Stimulated activated effector memory CD8-positive, alpha-beta T cell treated with anti-CD3 and anti-CD28 coated beads, Interleukin-12 subunit alpha, Interleukin-12 subunit beta, amount 100 ng/mL, for 72 hours (primary cell): ENCODE results near the gene PPBP.

ENCODE experiments used
- ATAC-seq: fragments of 150-1000 bp; cut with Tn5 transposase; 2 replicates; pipeline ENCODE4 v1.10.0; 2021
- DNase-seq, 2 donors: peaks; one replicate each; pipeline ENCODE4 v3.0.0; 2021 to 2022; ENCODE audit warnings: low spot score in 2 of 2
- H3K27ac Mint-ChIP-seq: one replicate; pipeline ENCODE4 v1.8.0; 2022; ENCODE audit warnings: mild to moderate bottlenecking, mixed read lengths
- H3K36me3 Mint-ChIP-seq: one replicate; pipeline ENCODE4 v1.8.0; 2022; ENCODE audit warnings: mild to moderate bottlenecking, mixed read lengths
- H3K4me1 Mint-ChIP-seq: one replicate; pipeline ENCODE4 v1.8.0; 2022; ENCODE audit warnings: mixed read lengths
- H3K4me3 Mint-ChIP-seq: one replicate; pipeline ENCODE4 v1.8.0; 2022; ENCODE audit warnings: mild to moderate bottlenecking, mixed read lengths
- H3K9me3 Mint-ChIP-seq: one replicate; pipeline ENCODE4 v1.8.0; 2022; ENCODE audit warnings: mixed read lengths

PPBP gene

DNA sequence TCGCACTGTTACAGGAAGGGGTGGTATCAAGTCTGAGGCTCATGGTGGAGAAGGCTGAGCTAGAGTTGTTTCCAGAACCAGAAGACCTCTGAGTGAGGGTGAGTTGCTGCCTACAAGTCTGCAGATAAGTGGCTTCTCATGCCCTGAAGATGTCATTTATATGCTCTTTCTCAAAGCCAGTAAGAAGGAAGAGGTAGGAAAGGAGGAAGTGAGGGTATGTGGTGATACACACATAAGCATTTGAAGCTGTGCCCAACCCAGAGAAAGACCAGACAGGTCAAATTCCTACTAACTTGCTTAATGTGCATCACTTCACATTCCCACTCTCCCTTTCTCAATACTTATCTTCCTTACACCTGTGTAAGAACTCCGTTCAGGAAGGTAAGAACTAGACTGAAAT, at the start of gene PPBP:
PPBP (minus strand) TSS at position 130 of the 400 bp plus-strand sequence; CDS start at position 43, 87 bp downstream.
- no peak for DNase-seq
- H3K4me3 Mint-ChIP-seq: no peak within 1 kb of the TSS
- H3K27ac Mint-ChIP-seq: no peak within 1 kb of the TSS
- H3K9me3 Mint-ChIP-seq: no peaks in the 10 kb centered on the region
- ATAC-seq: peak; percentile 11
- H3K36me3 Mint-ChIP-seq: no peaks in the 10 kb centered on the region
- no peaks in the 10 kb centered on the region for H3K4me1 Mint-ChIP-seq

GRCh38 chr4:74037076-74037955, 49.3 kb upstream of the PPBP start:
- no peak for ATAC-seq
- peaks cover 12% of the 10 kb centered on the region for H3K4me1 Mint-ChIP-seq
- H3K9me3 Mint-ChIP-seq: no peaks in the 10 kb centered on the region
- no peaks in the 10 kb centered on the region for H3K36me3 Mint-ChIP-seq
- peak overlapping the region; percentile 46 for H3K4me3 Mint-ChIP-seq
- H3K27ac Mint-ChIP-seq: no peak overlapping the region
- DNase-seq: no peak

GRCh38 chr4:74033739-74034138, 45.7 kb upstream of the PPBP start:
- no peaks in the 10 kb centered on the region for H3K36me3 Mint-ChIP-seq
- H3K4me3 Mint-ChIP-seq: no peak overlapping the region
- no peak overlapping the region for H3K27ac Mint-ChIP-seq
- no peak for ATAC-seq
- DNase-seq: no peak
- H3K9me3 Mint-ChIP-seq: peaks cover 2% of the 10 kb centered on the region
- H3K4me1 Mint-ChIP-seq: peaks cover 4% of the 10 kb centered on the region

GRCh38 chr4:74032064-74032463, 44.1 kb upstream of the PPBP start:
- H3K4me3 Mint-ChIP-seq: no peak overlapping the region
- H3K9me3 Mint-ChIP-seq: peaks cover 5% of the 10 kb centered on the region
- no peaks in the 10 kb centered on the region for H3K4me1 Mint-ChIP-seq
- no peak overlapping the region for H3K27ac Mint-ChIP-seq
- ATAC-seq: no peak
- no peak for DNase-seq
- H3K36me3 Mint-ChIP-seq: no peaks in the 10 kb centered on the region

GRCh38 chr4:74031576-74031975, 43.6 kb upstream of the PPBP start:
- H3K36me3 Mint-ChIP-seq: no peaks in the 10 kb centered on the region
- no peak for DNase-seq

DNA sequence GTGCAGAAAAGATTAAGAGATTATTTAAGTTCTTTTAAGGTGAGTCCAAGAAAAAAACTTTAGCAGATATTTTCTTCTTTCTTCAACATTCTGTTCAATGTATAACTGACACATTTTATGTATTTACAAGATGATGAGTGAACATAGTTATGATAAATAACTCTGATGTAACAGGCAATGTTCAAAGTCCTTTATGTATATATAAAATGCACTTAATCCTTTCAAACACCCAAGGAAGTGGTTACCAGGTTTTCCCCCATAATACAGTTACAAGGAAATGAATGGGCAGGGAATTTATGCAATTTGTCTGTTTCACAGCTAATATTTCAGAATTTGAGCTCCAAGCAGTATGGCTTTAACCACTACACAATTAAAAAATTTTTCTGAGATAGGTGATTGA, 42.3 kb upstream of the PPBP start:
- H3K4me3 Mint-ChIP-seq: no peak overlapping the region
- DNase-seq (no peak), ATAC-seq (no peak)
- no peaks in the 10 kb centered on the region for H3K4me1 Mint-ChIP-seq
- H3K36me3 Mint-ChIP-seq: no peaks in the 10 kb centered on the region
- H3K9me3 Mint-ChIP-seq: peaks cover 5% of the 10 kb centered on the region
- no peak overlapping the region for H3K27ac Mint-ChIP-seq

More at GRCh38 chr4:74031576-74031975, 43.6 kb upstream of the PPBP start:
- Mint-ChIP-seq H3K9me3 (peaks cover 5% of the 10 kb centered on the region), H3K27ac (no peak overlapping the region), H3K4me3 (no peak overlapping the region), H3K4me1 (no peaks in the 10 kb centered on the region)
- ATAC-seq: no peak

DNA sequence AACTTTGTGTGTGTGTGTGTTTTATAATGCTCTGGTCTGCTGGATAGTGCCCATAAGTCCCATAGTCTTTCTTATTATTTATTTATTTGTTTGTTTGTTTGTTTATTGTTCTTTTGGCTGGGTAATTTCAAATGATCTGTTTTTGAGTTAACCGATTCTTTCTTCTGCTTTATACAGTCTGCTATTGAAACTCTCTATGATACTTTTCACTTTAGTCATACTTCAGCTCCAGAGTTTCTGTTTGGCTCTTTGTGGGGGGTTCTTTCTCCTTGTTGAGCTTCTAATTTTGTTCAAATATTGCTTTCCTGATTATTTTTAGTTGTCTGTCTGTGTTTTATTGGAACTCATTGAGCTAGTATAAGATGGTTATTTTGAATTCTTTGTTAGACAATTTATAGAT, 40.5 kb upstream of the PPBP start:
- peaks cover 5% of the 10 kb centered on the region for H3K9me3 Mint-ChIP-seq
- H3K27ac Mint-ChIP-seq: no peak overlapping the region
- no peaks in the 10 kb centered on the region for H3K36me3 Mint-ChIP-seq
- DNase-seq: no peak
- ATAC-seq: no peak
- H3K4me1 Mint-ChIP-seq: no peaks in the 10 kb centered on the region
- H3K4me3 Mint-ChIP-seq: no peak overlapping the region

DNA sequence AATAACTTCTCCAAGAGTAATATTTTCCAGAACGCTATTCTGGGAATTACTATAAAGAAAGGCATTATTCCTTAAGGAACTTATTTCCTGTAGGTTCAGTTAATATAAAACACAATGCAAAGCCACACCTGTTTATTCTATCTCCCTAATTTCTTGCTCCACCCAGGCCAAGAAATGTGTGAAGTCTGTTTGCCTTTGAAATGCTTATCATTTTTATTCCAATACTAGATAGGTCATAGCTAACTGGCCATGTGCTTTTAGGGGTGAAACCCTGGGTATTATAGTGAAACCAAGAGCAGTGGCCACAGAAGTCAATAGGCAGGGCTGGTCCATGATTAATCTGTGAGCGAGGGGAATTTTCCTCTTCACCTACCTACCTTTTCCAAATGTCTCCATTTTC, 35.7 kb upstream of the PPBP start:
- Mint-ChIP-seq H3K36me3 (no peaks in the 10 kb centered on the region), H3K4me1 (no peaks in the 10 kb centered on the region), H3K9me3 (peaks cover 3% of the 10 kb centered on the region)

GRCh38 chr4:74021601-74022000, 33.6 kb upstream of the PPBP start:
- no peak for DNase-seq
- Mint-ChIP-seq H3K27ac (no peak overlapping the region), H3K4me3 (no peak overlapping the region), H3K9me3 (no peaks in the 10 kb centered on the region), H3K4me1 (no peaks in the 10 kb centered on the region), H3K36me3 (no peaks in the 10 kb centered on the region)
- no peak for ATAC-seq

More for the DNA sequence above, 35.7 kb upstream of the PPBP start:
- H3K27ac Mint-ChIP-seq: no peak overlapping the region
- ATAC-seq (no peak), DNase-seq (no peak)
- H3K4me3 Mint-ChIP-seq: no peak overlapping the region

DNA sequence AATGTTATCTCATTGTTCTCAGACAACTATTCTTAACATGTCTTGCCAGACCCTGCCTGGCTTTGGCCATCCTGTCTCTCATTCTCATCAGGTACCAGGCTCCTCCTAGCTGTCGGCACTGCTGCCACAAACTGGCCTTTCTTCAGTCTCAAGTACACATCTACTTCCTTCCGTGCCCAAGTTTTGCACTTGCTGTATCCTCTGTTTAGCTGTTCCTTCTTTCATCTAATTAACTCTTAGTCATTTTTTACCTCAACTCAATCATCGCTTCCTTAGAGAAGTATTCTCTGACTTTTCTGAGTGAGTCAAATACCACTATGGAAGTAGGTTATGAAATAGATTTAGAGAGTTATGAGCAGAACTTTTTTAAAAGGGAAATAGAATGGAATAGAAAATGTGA, 30.8 kb upstream of the PPBP start:
- Mint-ChIP-seq H3K36me3 (no peaks in the 10 kb centered on the region), H3K4me1 (no peaks in the 10 kb centered on the region), H3K9me3 (no peaks in the 10 kb centered on the region), H3K27ac (no peak overlapping the region), H3K4me3 (no peak overlapping the region)
- no peak for DNase-seq
- ATAC-seq: no peak

GRCh38 chr4:74018116-74018515, 30.1 kb upstream of the PPBP start:
- no peak for ATAC-seq
- H3K4me1 Mint-ChIP-seq: no peaks in the 10 kb centered on the region
- no peaks in the 10 kb centered on the region for H3K36me3 Mint-ChIP-seq
- no peak for DNase-seq
- no peak overlapping the region for H3K4me3 Mint-ChIP-seq
- no peak overlapping the region for H3K27ac Mint-ChIP-seq
- H3K9me3 Mint-ChIP-seq: no peaks in the 10 kb centered on the region

- Mint-ChIP-seq H3K9me3 (no peaks in the 10 kb centered on the region), H3K36me3 (no peaks in the 10 kb centered on the region), H3K27ac (no peak overlapping the region), H3K4me1 (no peaks in the 10 kb centered on the region), H3K4me3 (no peak overlapping the region)
- ATAC-seq: no peak
- no peak for DNase-seq
Observed at GRCh38 chr4:74016068-74016467, 28.1 kb upstream of the PPBP start.

DNA sequence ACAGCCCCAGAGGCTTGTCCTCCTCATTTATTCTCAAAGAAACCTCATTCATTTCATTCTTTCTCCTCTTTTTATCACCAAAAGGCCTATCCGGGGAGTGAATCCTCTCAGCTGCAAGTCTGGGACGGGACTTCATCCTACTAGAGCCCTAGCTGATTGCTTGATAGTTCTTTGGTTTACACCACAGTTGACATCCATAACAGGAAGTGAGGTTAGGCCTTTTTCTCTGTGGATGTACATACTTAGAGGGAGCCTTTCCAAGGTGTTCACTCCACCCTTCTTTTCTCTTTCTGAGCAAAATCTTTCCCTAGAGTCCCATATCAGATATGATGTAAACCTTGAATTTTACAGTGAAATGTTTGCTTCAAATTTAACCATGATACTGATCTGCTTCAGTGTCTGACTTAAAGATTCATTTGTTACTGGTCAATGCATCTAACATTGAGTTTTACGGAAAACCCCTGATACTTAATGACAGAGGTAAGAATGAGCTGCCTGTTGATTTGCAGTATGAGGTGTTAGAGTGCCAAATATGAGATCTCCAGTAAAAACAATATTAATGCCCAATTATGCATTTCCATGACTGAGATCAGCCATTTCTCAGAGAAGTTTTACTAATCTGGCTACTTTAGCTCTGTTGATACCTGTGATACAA, 27.3 kb upstream of the PPBP start:
- no peak overlapping the region for H3K27ac Mint-ChIP-seq
- ATAC-seq (no peak), DNase-seq (no peak)
- no peak overlapping the region for H3K4me3 Mint-ChIP-seq
- no peaks in the 10 kb centered on the region for H3K4me1 Mint-ChIP-seq
- no peaks in the 10 kb centered on the region for H3K36me3 Mint-ChIP-seq
- H3K9me3 Mint-ChIP-seq: no peaks in the 10 kb centered on the region

DNA sequence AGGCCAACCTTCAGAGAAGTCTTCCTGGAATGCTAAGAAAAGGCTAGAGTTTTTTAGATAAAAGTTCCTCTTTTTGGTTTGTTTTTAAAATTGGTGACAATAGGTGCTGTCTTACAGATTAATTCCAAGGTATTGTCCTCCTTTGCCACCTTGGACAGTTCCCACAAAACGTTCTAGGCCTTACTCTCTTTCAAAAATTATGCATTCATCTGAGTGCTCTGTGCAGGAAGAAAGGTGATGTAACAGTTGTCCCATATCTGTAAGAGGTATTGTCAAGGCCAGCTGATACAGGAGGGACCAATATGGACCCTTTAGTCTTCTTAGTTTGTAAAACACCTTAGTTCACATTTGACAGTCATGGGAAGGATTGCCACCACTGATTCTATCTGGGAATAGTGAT, 26.3 kb upstream of the PPBP start:
- H3K4me3 Mint-ChIP-seq: no peak overlapping the region
- ATAC-seq: no peak
- H3K36me3 Mint-ChIP-seq: no peaks in the 10 kb centered on the region
- no peak for DNase-seq
- no peaks in the 10 kb centered on the region for H3K4me1 Mint-ChIP-seq
- no peaks in the 10 kb centered on the region for H3K9me3 Mint-ChIP-seq
- H3K27ac Mint-ChIP-seq: no peak overlapping the region

DNA sequence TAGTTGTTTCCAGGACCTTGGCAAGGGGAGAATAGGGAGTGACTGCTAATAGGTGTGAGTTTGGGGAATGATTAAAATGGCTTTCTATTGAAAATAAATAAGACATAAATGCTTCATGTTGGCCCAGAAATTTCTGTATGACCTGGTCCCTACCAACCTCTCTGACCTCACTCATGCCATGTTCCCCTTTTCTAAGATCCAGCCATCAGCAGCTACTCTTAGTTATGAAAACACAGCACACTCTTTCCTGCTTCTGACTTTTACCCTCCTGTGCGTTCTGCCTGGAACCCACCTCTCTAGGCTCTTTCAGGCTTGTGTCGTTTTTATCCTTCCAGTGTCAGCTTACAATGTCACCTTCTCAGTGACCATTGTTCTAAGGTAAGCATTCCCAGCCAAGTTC, 25.3 kb upstream of the PPBP start:
- Mint-ChIP-seq H3K4me1 (no peaks in the 10 kb centered on the region), H3K9me3 (no peaks in the 10 kb centered on the region), H3K4me3 (no peak overlapping the region), H3K36me3 (no peaks in the 10 kb centered on the region), H3K27ac (no peak overlapping the region)
- ATAC-seq (no peak), DNase-seq (no peak)

DNA sequence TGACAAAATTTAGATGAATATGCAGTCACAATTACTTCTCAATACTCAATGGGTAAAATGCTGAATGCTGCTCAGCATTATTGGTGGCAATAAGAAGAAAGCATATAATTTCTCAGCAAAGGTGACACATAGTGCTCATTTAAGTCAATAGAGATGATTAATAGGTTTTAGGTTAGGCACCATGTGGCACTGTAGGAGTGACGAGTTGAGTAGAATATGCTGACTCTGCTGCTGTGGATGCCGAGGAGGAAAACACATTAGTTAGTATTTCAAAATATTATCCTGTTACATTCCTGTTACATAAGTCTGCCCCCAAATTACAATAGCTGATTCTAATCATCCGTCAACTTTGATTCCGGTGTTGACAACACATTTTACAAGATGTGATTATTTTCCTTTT, 24.1 kb upstream of the PPBP start:
- Mint-ChIP-seq H3K36me3 (no peaks in the 10 kb centered on the region), H3K27ac (no peak overlapping the region), H3K4me1 (no peaks in the 10 kb centered on the region), H3K4me3 (no peak overlapping the region), H3K9me3 (no peaks in the 10 kb centered on the region)
- ATAC-seq: no peak
- DNase-seq: no peak
